ENCODE results near the gene ATMIN.

The ATMIN gene, protein sequence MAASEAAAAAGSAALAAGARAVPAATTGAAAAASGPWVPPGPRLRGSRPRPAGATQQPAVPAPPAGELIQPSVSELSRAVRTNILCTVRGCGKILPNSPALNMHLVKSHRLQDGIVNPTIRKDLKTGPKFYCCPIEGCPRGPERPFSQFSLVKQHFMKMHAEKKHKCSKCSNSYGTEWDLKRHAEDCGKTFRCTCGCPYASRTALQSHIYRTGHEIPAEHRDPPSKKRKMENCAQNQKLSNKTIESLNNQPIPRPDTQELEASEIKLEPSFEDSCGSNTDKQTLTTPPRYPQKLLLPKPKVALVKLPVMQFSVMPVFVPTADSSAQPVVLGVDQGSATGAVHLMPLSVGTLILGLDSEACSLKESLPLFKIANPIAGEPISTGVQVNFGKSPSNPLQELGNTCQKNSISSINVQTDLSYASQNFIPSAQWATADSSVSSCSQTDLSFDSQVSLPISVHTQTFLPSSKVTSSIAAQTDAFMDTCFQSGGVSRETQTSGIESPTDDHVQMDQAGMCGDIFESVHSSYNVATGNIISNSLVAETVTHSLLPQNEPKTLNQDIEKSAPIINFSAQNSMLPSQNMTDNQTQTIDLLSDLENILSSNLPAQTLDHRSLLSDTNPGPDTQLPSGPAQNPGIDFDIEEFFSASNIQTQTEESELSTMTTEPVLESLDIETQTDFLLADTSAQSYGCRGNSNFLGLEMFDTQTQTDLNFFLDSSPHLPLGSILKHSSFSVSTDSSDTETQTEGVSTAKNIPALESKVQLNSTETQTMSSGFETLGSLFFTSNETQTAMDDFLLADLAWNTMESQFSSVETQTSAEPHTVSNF

DNA sequence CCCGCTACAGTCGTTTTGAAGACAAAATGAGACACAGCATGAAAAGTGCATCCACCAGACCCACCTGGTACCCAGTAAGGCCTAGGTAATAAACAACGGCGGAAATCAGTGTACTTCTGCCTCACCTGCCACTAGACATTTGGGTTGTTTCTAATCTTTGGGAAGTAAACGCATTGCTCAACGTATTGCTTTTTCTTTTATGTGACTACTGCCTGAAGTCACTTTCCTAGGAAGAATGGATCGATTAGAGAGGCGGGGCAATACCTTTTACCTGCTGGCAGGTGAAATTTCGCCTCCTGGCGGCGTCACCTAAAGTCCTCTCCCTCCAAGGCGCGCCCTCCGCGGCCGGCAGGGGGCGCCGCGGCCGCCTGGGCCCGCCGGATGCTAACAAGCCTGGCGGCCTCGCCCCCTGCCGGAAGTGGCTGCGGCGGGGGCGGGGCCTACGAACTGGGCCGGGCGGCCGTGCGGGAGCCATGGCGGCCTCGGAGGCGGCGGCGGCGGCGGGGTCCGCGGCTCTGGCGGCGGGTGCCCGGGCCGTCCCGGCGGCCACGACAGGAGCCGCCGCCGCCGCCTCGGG, at the start of gene ATMIN:
Gene ATMIN (plus strand): TSS at position 445 of the 577 bp plus-strand sequence. CDS start 29 bp downstream, at position 474.
- H3K4me3 ChIP-seq (ENCODE audit: low read depth, low read length): peak within 1 kb of the TSS; percentile 73
- TF ChIP-seq CTCF (IDR thresholded peaks at IDR 0.05; ENCODE audit: borderline replicate concordance, insufficient read depth, low read depth, low read length): peak; percentile 99

GRCh38 chr16:80986557-80986956, 49.1 kb upstream of the ATMIN start:
- TF ChIP-seq CTCF (IDR thresholded peaks at IDR 0.05; ENCODE audit: borderline replicate concordance, insufficient read depth, low read depth, low read length): no peak
- H3K4me3 ChIP-seq (ENCODE audit: low read depth, low read length): no peak overlapping the region

DNA sequence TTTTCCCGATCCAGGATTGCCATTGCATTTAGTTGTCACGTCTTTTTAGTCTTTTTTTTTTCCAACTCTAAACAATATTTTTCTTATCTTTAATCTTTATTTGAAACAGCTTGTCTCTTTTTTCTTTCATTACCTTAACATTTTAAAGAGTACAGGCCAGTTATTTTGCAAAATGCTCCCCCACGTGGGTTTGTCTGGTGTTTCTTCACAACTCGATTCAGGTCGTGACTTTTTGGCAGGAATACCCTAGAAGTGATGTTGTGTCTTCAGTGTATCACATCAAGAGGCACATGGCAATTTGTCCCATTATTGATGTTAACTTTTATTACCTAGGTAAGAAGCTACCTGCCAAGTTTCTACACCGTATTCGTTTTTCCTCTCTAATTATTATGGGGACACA, 46.9 kb upstream of the ATMIN start:
- H3K4me3 ChIP-seq (ENCODE audit: low read depth, low read length): no peak overlapping the region
- no peak for TF ChIP-seq CTCF (IDR thresholded peaks at IDR 0.05; ENCODE audit: borderline replicate concordance, insufficient read depth, low read depth, low read length)

DNA sequence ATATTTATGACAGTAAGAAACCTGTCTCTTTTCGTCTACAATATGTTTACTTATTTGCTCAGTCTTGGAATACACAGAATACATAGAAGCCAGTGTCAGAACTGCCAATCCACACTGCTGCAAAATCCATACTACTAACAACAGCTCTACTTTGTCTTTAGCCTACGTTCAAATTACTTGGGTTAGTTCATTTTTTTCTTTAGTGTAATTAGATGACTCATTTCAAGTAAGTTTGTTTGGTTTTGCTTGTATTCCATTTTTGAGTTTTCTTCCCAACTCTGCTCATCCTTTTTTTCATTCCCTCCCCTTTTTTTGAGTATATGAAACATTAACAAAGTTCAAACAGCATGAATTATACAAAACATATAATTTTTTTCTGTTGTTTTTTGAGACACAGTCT, 45.8 kb upstream of the ATMIN start:
- TF ChIP-seq CTCF (IDR thresholded peaks at IDR 0.05; ENCODE audit: borderline replicate concordance, insufficient read depth, low read depth, low read length): no peak
- H3K4me3 ChIP-seq (ENCODE audit: low read depth, low read length): no peak overlapping the region

DNA sequence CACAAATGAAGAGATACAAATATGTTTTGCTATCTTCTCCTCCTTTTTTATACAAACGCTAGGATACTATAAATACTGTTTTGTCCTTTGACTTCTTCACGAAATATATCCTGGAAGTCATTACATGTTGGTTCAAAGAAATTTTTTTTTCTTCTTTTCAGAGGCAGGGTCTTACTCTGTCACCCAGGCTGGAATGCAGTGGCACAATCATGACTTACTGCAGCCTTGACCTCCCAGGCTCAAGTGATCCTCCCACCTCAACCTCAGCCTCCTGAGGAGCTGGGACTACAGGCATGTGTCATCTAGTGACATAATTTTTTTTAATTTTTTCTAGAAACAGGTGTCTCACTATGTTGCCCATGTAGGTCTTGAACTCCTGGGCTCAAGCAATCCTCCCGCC, 45.1 kb upstream of the ATMIN start:
- H3K4me3 ChIP-seq (ENCODE audit: low read depth, low read length): no peak overlapping the region
- no peak for TF ChIP-seq CTCF (IDR thresholded peaks at IDR 0.05; ENCODE audit: borderline replicate concordance, insufficient read depth, low read depth, low read length)

- TF ChIP-seq CTCF (IDR thresholded peaks at IDR 0.05; ENCODE audit: borderline replicate concordance, insufficient read depth, low read depth, low read length): no peak
Measured at GRCh38 chr16:80990978-80991377, 44.7 kb upstream of the ATMIN start.

More at GRCh38 chr16:80990978-80991377, 44.7 kb upstream of the ATMIN start:
- H3K4me3 ChIP-seq (ENCODE audit: low read depth, low read length): no peak overlapping the region
